Activated CD4-positive, alpha-beta T cell treated with anti-CD3 and anti-CD28 coated beads, Interleukin-10, Interleukin-2, amounts not matched to agents 100 ng/mL and 50 ng/mL, durations not matched to agents 16 hours and 8 hours (primary cell): ENCODE measurements around the gene FYN.

Experiments
- DNase-seq: peaks from one replicate; pipeline ENCODE4 v3.0.0-alpha.2; 2020

Gene FYN

DNA sequence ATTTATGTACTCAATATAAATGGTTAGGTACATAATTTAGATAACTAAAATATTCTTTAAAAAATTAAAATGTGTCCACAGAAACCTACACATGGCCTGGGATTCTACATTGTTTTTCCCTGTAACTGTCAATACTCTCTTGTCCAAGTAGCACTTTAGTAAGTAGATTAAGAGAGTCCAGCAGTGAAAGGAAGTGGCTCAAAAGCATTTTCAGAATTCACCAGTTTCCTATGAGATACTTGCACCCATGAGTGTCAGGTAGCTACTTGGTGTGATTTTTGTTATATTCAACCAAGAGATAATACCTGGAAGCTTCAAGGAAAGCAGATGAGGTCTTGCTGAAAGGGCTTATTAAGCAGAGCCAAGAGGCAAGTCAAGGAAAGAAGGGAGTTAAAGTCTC is 126.3 kb downstream of the FYN start:
- DNase-seq = no peak

DNA sequence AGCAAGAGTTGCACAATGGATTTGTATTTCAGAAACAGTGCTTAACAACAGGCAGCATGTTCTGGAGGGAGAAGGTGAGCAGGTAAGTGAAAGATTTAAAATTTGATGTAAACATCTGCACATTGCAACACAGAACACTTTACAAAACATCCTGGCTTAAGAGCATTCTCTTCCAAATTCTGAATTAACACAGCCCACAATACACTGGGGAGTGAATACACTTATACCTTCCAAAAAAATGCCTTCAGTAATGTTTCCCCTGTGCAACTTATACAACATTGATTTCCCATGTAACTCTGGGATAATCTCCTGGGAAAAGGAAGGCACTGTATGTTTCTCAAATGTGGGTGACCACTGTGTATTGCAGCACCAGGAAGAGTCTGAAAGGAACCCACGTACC is 127.6 kb downstream of the FYN start:
- DNase-seq = no peak

DNA sequence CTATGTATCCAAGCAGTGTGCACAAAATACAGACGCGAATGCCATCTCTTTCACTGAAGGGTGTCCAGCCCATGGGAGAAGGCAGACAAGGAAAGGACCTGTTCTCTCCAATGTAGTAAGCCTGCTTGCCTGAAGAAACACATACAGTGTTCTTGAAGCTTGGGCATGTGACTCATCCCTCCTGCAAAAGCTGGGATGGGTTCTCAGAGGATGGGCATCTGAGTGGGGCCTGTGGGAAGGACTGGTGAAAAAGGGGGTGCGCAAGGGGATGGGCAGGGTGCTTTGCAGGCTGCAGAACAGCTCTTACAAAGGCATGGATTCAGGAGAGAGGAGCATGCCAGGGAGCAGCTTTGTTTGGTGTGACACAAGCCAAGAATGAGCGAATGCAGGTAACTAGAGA is 128.1 kb downstream of the FYN start:
- no peak for DNase-seq

DNA sequence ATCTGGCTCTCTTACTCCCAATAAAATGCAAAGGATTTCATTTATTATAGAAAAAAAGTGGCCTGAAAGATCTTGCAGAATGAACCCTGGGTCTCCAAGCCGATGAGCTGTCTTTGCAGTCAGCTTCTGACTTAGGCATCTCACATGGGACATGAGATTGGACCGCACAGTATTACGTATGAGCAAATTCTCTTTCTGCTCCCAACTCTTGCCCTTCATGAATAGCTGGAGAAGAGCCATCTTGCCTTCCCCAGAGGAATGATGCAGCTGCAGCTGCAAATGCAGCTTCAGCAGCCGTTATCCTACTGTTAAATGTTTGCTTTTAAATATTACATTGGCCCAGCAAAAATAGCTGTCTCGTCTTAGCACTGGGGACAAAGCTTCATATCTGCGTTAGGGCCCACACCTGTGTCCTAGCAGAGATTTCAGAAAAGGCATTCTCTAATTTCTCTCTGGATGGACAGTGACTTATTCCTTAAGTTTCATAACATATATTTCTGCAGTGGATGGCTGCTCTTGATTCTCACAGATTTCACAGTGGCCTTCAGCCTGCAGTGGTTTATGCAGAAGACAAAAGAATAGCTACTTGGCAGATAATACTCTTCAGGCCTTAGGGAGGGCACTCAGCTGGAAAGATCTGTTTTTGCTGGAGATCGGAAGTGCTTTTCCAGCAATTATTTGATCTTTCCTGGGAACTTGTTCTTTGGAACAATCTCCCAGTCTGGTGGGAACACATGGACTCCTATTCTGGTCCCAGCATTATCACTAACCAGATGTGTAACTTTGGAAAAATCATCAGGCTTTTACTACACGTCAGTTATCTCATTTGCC is 129.2 kb downstream of the FYN start:
- DNase-seq = no peak

DNA sequence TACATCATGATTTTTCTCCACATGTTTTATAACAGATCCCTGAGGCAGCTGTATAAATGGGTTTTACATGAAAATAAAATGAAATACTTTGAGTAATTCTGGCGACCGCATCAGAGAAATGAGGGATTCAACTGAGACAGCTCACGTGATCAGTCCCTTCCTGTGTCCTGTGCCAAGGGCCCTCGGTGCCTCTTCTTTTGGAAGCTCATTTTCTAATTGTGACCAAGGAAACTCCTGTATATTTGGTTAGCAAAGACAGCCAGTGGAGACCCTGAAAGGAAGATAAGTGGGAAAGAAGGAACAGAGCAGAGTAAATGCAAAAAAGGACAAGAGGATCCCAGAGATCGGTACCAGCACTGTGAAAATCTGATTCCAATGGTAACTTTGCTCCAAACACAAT is 129.9 kb downstream of the FYN start:
- DNase-seq = no peak

DNA sequence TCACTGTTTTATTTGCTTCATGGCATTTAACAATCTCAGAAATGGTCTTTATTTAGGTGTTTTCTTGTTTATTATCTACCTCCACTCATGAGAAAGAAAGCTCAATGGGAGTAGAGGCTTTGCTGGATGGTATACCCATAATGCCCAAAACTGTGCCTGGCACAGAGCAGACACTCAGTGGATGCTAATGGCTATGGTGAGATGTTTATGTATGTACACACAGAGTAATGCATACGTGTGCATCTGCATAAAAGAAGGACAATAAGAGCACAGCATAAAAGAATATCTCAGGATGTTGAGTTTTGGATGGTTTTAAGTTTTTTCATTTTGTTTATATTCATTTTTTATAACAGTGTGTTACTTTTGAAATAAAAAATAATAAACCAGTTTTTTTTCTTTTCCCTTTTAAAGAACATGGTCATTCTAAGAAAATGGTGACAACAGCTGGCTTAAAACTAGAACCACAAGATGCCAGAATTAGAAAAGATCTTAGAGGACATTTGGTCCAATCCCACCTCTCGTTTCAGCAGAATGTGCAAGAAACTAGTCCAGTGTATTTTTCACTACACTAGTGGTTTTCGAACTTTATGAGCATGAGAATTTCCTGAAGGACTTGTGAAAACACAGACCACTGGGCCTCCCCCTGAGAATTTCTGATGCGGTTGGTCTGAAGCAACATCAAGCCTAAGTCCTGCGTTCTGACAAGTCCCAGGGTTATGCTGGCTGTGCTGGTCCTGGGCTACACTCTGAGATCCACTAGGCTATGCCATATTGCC is 131.9 kb downstream of the FYN start:
- no peak for DNase-seq

DNA sequence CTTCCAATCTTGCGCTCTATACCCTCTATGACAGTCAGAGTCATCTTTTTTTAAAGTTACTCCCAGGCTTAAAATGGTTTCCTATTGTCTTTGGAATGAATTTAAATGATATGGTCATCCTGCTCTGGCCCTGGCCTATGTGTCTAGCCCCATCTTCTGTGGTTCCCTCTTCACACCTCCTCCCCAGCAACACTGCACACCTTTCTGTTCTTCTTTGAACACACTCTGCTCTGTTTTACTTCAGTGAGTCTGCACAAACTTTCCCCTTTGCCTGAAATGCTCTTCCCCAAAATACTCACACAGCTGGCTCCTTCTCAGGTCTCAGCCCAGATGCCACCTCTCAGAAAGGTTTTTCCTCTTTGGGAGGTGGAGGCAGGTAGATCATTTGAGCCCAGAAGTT is 132.7 kb downstream of the FYN start:
- DNase-seq = no peak

DNA sequence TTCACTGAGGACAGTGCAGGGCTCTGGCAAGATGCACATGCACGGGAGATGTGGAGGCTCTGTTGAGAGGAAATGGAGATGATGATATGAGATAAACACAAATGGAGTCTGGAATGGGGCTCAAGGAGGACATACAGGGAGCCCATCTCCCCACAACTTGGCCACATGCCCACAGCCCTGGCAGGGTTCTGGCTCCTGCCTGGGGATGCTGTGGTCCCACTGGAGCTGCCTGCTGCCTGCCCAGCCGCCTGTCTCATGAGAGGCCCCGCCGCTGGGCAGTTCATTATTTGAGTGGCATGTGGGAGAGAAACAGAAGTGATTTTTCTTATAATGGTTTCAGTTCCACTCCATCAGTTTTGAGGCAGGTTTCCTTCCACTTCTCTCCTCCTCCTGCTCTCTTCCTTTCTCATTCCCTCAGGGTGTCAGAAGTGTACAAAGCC is 134.0 kb downstream of the FYN start:
- no peak for DNase-seq

DNA sequence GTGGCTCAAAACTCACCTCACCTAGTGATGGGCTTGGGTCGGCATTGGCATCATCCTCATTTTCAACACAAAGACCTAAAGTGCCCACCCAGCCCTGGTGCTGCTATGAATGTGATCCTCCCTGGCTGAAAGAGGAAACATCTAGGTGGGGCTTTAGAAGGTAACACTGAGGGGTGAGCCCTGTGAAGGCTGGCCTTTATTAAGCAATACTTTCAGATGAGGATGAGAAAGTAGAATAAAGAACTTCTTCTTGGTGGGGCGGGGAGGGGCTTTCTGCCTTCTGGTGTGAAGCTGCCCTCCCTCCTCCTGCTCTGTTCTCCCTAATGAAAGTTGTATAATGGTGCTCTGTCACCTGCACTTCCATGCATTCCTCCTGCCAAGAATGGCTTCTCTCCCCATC is 134.6 kb downstream of the FYN start:
- DNase-seq = no peak

DNA sequence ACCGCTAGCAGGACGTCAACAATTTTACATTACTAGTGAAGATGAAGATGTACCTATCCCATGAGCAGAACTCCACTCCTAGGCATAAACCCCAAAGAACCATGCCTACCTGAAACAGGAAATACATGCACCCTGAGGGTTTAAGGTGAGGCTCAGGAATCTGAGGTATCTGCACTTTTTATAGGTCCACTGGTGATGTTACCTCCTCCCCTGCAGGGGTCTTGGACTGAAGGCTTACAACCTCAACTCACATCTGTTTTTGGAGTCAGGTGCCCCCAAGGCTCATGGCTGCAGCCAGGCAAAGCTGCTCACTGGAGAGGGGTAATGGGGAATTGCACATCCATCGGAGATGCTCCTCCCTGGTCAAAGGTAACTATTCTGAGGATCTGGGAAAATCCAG is 135.1 kb downstream of the FYN start:
- no peak for DNase-seq

DNA sequence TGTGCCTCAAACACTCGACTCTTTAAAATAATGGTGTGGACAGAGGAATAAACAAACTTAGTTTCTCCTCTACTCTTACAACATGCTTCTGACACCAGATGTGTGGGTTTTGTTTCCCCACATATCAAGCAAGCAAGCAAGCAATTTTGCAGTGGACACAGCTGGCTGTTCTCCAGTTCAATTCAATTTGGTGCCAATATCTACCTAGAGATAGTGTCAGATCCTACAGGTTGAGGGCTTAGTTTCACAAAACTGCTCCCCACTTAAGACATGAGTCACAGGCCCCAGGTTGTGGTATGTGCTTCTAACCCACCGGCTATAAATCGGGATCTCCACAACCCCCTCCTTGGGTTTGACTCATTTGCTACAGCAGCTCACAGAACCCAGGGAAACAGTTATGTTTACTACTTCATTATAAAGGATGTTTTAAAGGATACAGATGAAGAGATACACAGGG is 136.2 kb downstream of the FYN start:
- peak; percentile 69 for DNase-seq

DNA sequence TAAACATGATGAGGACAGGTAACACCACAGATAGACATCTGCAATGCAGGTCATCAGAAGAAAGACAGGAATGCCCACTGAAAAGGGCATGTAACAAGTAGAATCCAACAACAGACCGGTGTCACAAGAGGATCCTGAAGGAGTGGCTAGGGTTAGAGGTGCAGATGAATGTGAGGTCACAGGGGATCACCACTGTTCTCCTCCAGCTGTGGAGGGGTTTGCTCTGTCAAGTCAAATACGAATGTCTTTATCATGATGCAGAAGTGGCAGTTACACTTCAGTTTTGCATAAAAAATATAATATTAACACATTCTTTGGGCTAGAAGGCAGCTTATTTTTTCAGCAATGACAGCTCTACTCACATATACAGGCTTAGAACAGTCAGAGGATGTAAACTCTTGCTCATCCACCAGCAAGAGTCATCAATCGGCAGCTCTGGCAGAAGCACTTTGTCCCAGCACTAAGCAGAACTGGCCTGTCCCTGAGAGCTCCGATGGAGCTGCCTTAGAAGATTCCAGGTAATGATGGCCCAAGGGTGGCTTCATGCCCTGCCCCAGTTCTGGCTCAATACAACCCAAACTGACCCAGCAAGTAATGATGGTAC is 137.1 kb downstream of the FYN start:
- DNase-seq = no peak

DNA sequence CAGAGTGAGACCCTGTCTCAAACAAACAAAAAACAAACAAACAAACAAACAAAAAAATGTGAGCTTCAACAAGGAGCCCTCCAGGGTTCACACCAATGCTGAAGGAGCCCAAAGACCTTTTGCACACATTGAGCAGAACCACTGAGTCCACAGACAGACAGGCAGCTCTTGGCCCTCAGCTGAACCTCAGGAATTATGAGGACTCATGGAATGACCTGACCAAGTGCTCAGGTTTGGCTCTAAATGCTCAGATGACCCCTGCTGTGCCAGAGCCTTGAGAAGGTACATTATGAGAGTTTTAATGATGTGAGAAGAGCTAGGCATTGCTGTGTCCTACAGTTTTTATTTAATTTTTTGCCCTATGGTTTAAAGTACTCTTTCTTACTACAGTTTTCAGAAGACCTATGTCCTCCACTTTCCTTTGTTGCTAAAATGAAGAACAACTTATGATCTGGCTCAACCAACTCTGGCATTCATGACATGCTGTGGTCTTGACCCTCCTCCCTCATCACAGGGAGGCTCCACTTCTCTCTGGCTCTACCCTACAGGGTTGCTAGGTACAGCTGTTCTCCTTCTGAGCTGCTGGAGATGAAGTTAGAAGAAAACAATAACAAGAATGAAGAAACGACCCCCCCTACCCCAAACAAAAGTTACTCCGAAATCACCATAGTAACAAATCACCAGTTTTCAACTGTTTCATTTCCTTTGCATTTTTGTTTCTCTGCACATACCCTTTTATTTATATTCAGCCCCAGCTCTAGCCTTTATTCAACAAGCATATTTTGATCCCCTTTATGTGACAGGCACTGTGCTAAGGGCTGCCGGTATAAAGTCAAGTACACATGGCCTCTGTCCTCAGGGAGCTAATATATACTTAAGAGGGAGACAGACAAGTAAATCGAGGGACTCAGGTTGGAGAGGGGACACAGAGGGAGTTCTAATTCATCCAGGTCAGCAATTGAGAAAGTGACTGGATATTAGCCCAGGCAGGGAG is 138.9 kb downstream of the FYN start:
- DNase-seq = no peak

DNA sequence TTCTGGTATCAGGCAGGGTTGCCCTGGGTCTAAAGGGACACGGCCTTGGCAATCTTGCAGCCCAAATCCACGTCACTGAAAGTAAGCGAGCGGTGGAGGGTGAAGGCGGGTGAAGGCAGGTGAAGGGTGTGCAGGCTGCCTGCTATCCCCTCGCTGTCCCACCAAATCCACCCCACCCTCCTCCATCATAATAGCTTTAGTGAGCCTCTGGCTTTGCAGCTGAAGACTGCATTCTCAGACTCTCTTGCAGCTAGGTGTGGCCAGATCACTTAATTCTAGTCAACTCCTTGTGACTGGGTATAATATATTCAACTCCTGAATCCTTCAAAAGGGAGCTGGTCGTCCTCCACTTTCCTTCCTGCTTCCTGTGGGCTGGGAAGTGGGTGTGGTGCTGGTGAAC is 140.9 kb downstream of the FYN start:
- DNase-seq = no peak

DNA sequence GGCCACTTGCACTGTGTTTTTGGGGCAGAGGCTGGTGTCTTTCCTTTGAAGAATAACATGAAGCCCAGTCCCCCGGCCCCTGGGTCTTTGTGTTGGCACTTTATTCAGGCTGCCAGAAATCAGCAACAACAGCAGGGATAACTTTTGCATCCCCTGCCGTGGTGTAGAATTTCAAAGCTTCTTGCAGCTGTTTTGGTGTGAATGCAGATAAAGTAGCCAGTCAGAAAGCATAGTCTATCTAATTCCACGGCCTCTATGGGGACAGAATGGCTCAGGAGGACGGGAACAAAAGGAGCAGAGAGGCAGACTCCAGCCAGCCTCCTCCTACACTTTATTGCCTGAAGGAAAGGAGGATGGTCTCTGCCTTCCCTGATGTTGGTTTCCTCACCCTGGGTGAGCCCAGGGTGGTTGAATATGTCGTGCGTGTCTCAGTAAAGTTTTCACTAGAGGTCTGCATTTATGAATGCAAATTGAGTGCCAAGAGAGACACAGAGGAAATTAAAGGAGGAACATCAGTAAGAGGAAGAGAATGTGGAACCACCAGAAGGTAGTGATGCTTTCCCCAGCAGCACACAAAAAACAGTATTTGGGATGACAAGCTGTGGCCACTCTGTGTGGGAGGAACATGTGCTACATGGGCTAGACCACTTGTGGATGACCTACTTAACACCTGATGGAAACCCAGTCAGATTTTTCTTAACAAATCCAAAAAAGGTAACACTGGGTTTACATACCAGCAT is 141.6 kb downstream of the FYN start:
- DNase-seq = no peak

DNA sequence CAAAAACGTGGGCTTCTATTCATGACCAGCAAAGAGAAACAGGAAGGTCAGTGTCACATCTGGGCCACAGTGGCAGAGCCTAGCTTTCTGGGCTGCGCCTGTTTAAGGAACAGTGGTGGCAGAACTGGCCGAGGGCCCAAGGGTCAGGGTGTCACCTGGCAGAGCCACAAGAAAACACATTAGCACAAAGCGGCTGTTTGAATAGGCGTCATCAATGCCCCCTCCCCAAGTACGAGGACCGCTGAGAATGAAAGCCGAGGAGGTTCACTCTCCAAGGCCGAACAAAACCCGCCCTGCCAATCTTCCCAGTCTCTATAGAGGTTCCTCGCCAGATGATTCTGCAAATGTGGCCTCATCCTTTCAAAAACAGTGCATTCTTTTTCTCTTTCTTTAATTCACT is 142.4 kb downstream of the FYN start:
- DNase-seq = no peak

DNA sequence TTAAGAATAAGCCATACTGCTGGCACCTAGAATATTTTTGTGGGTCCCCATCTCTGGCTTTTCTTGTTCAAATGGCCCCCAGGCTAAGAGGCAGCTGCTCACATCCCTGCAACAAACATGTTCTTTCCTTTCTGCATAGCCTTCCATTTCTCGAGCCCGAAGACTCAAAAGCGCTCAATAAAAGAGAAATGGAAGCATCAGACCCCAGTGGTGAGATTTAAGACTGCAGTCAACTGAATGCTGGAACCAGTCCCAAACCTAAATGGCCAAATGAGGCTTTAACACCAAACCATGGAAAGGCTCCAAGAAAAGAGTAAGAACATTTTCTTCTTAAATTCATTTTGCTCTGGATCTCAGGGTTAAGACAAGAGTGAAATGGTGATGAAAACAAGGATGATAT is 145.4 kb downstream of the FYN start:
- DNase-seq = no peak

DNA sequence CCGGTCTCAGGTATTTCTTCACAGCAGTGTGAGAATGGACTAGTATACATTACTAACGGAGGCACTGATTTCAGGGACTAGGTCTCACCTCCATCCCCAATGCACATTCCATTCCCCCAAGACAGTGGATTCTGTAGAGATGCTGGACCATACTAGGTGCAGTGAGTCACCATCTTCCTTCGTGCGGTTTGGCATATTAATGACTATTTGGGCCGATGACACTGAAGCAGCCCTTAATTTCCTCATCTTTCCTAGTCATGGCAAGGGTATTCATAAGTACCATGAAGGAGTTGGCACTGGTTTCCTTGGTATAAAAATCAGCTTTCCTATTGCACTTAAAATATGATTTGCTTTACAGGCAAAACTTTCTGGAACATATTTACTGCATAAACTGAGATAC is 146.2 kb downstream of the FYN start:
- no peak for DNase-seq

DNA sequence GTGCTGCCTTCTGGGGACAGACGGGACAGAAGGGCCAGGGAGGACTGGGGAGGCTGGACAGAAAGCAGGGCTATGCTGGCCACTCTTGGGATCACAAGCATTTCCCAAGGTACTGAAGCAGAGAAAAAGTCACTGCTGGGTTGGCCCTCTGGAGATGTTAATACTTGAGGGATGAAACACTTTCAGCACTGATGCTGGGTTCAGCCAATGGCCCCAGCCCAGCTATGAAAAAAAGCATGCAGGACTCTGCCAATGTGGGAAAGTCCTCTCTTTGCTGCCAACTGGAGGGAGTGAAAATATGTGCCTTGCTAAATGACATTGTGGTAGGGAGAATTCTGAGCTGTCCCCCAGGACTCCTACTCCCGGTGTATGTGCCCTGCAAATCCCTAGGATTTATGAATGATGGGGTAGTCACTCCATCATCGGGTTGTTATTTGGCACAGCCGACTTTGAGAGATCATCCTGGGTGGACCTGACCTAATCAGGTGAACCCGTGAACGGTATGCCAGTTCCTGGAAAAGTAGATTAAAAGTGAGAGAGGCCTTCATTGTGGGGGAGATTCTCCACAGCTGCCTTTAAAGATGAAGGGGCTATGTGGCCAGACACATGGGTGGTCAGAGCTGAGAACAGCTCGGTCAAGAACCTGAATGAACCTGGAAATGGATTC is 147.7 kb downstream of the FYN start:
- no peak for DNase-seq

DNA sequence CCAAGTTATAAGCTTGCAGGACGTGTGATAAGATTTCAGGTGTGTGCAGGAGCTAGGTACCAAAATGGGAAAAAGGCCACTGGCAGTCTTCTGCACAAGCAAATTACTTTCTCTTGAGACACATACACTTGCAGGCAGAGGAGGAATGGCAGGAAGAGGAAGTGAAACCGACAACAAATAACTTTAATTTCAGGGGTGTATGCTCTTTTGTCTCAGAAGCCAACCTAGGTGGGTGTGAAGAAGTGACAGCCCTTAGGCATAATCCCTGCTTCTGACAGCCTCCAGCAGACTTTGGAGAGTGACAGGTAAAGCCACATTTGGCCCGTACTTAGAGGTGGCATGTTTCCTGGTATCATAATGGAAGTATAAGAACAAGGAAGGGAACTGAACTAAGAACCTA is 148.7 kb downstream of the FYN start:
- DNase-seq = peak; percentile 49

DNA sequence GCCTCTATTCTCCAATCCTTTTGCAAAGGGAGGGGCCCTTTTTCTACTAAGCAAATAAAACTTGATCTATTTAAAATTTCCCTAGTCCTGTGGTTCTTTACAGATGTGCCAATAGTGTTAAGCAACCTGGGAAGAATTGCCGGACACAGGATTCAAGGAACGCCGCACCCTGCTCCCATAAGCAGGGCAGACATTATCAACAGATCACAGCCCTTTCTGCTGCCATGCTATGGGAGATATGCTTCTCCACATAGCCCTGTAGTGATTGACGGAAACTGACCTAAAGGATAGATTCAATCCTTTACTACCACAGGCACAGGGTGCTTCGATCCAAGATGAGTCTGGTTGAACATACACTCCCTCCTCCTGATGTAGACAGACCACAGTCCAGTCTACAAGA is 149.2 kb downstream of the FYN start:
- no peak for DNase-seq
